ELF-1 (cell line): ENCODE results near the gene NPY4R2.
"Not testable (repeated sequence)": the region's sequence is repeated elsewhere in the genome, so short reads cannot be mapped to it uniquely, and the experiment has no call there.

Experiments
- DNase-seq: peaks from one replicate; pipeline ENCODE4 v3.0.0-alpha.2; 2016; ENCODE audit warnings: low read depth, low spot score

Gene NPY4R2

GRCh38 chr10:47932824-47933223, 14.4 kb downstream of the NPY4R2 start:
- DNase-seq, result not testable (repeated sequence)

GRCh38 chr10:47933462-47933861, 15.0 kb downstream of the NPY4R2 start:
- DNase-seq, result not testable (repeated sequence)

- not testable (repeated sequence) for DNase-seq
These were observed 18.3 kb downstream of the NPY4R2 start for GRCh38 chr10:47936772-47937228.

DNA sequence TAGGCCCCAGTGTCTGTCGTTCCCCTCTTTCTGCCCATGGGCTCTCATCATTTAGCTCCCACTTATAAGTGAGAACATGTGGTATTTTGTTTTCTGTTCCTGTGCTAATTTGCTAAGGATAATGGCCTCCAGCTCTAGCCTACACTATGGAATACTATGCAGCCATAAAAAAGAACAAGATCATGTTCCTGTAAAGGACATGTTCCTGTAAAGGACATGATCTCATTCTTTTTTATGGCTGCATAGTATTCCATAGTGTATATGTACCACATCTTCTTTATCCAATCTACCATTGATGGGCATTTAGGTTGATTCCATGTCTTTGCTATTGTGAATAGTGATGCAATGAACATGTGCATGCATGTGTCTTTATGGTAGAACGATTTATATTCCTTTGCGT, 19.2 kb downstream of the NPY4R2 start:
- not testable (repeated sequence) for DNase-seq

- DNase-seq, result not testable (repeated sequence)
These were observed 22.4 kb downstream of the NPY4R2 start for GRCh38 chr10:47940821-47941220.

- DNase-seq, result not testable (repeated sequence)
These were observed 22.9 kb downstream of the NPY4R2 start for GRCh38 chr10:47941379-47941778.

GRCh38 chr10:47942351-47943019, 24.0 kb downstream of the NPY4R2 start:
- DNase-seq, result peak; percentile 9

GRCh38 chr10:47943328-47943727, 24.9 kb downstream of the NPY4R2 start:
- not testable (repeated sequence) for DNase-seq

- DNase-seq, result not testable (repeated sequence)
These were observed 29.0 kb downstream of the NPY4R2 start for GRCh38 chr10:47947424-47947823.

DNA sequence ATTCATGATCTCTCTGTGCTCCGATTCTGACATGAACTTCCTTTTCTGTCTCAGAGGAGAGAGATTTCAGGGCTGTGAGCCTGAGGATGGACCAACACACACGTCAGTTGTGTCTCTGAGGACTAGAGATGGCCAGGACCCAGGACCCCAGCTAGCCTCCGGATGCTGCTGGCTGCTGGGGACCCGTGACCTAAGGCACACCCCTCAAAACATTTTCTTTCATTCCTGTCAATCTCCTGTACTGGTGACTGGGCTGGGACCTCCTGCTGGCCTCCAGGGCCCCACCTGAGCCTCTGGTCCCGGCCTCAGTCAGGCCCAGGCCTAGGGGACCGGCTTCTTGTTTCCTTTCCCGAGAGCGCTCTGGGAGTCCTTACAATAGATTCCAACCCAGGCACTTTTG, 38.7 kb downstream of the NPY4R2 start:
- not testable (repeated sequence) for DNase-seq

GRCh38 chr10:47959677-47960076, 41.2 kb downstream of the NPY4R2 start:
- not testable (repeated sequence) for DNase-seq

DNA sequence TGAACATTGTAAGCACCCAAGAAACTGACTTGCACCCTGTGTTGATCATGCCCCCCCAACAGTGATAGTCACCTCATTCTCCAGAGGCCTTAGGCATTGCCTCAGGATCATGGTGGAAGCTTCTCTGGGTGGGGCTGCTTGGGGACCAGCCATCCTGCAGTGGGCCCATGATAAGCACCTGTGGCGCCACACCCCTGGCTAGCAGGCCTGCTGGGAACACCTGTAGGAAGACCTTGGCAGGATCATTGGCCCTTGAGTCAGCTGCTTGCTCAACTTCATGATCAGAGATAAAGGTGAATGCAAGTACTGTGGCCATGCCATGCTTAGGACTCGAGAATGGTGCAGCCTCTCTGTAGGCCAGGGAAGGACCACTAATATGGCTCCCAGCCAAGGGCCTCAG, 42.2 kb downstream of the NPY4R2 start:
- DNase-seq, result not testable (repeated sequence)

GRCh38 chr10:47962785-47963184, 44.3 kb downstream of the NPY4R2 start:
- DNase-seq, result not testable (repeated sequence)

DNA sequence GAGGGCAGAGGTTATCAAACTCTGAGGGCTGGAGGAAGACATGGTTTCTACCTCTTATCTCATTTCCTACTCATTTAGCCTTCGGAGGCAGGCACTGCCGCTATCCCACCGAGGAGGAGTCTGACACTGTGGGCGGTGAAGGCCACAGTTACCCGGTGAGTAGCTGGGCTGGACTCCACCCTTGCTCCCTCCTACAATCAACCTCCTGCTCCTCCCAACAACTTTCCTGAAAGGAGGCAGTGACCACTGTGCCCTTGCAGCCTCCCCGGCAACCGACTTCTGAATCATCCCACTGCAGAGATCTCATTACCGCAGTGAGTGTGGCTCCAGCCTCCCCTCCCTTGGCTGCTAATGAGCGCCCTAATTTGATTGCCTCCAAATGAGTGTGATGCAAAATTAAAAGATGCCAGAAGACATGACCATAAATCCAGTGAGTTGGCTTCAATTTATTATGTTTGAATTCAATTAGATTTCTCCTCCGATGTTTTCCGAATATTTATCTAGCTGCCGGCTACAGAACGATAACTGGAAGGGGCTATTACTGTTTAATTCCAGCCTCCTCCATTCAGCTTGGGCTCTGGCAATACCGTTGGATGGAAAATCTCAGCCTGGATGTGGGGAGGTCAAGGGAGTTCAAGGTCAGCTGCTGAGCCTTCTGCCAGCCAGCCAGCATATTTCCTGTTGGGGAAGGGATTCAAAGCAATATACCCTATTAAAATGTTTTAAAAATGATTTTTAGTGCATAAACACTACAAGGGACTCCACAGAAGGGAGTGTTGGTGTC, 46.0 kb downstream of the NPY4R2 start:
- DNase-seq, result not testable (repeated sequence)

DNA sequence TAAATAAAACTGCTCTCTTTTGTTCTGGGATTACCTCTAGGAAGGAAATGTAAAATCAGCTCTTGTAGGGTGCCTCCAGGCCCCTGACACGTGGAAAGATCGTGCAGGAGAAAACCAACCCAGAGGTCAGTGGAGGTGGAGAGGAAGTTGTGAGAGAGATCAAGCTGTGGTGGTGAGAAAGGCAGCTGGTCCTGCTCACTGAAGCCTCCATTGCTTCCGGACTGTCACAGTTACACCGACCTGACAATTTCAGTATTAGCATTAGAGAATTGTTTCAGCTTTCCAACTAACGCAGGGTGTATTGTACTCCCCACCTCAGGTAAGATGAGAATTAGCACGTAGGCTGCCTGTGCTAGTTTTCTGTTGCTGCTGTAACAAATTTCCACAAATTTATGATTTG, 50.5 kb downstream of the NPY4R2 start:
- not testable (repeated sequence) for DNase-seq

- not testable (repeated sequence) for DNase-seq
These were observed 51.6 kb downstream of the NPY4R2 start for GRCh38 chr10:47970047-47970446.

DNA sequence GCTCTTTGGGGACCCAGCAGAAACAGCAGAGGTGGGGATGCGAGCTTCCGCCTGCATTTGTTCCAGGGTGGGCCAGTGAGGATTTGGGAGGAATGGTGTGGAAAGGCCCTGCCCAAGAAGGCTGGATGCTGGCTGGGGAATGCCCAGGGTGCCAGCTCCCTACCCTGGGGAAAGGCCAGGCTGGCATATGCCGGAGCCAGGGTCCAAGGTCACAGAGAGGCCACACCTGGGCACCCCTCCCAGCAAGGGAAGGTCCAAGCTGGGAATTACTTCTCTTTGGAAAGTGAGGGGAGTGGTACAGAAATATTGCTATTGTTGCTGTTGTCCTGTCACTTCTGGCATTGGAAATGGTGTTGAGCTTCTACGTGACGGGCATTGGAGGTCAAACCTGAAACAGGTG, 53.1 kb downstream of the NPY4R2 start:
- DNase-seq, result not testable (repeated sequence)

- DNase-seq, result not testable (repeated sequence)
These were observed 53.6 kb downstream of the NPY4R2 start for GRCh38 chr10:47972077-47972476.
